Measurements from ENCODE around the gene GPX4.

GPX4 gene

GRCh38 chr19:1130771-1131717, 27.2 kb downstream of the GPX4 start:
- DNase-seq (ENCODE audit: low spot score): no peak

GRCh38 chr19:1131718-1132551, 28.1 kb downstream of the GPX4 start:
- DNase-seq (ENCODE audit: low spot score): peak; percentile 63

GRCh38 chr19:1132552-1133383, 29.0 kb downstream of the GPX4 start:
- DNase-seq (ENCODE audit: low spot score): no peak

DNA sequence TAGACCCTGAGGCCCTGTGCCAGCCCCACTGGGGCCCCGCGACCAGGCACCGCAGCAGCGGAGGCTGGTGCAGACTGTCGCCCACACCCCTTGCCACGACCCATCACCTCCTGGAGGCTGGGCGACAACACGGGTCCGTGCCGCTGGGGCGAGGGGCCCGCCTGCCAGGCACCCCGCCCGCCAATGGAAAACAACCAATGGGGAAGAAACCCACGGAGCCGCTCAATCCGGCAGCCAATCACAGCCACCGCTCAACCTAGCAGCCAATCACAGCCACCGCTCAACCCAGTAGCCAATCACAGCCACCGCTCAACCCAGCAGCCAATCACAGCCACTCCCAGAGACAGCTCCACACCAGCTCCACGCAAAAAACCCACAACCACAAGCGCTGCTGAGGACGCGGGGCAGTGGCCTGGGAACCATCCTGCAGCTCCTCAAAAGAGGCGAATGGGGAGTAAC, 29.7 kb downstream of the GPX4 start:
- no peak for DNase-seq (ENCODE audit: low spot score)

DNA sequence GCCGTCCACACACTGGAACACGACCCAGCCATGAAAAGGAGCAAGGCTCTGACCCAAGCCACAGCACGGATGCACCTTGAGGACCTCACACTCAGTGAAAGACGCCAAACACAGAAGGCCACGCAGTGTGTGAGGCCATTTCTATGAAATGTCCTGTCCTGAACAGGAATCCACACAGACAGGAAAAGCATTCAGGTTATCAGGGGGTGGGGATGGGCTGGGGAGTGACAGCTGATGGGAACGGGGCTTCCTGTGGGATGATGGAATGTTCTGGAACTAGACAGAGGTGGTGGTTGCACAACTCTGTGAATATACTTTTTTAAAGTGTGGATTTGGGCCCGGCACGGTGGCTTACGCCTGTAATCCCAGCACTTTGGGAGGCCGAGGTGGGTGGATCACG, 30.6 kb downstream of the GPX4 start:
- DNase-seq (ENCODE audit: low spot score): no peak

DNA sequence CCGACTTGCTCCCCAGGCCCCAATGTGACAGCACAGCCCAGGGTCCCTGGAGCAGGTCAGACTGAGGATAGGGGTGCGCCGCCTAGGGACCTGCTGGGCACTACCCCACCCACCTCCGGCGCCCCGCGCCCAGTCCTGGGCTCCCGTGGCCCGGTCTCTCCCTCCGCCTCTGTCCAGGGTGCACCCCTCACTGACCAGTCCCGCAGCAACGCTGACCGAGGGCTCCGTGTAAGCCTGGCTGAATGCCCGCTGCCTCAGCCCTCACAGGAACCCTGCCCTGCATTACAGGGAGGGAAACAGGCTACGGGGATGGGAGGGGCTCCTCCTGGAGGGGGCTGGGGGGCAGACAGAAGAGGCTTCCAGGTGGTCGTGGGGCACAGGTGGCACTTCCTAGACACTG, 31.7 kb downstream of the GPX4 start:
- DNase-seq (ENCODE audit: low spot score): no peak

GRCh38 chr19:1136201-1136600, 32.4 kb downstream of the GPX4 start:
- no peak for DNase-seq (ENCODE audit: low spot score)

- no peak for DNase-seq (ENCODE audit: low spot score)
Measured at GRCh38 chr19:1136621-1137317, 33.0 kb downstream of the GPX4 start.

DNA sequence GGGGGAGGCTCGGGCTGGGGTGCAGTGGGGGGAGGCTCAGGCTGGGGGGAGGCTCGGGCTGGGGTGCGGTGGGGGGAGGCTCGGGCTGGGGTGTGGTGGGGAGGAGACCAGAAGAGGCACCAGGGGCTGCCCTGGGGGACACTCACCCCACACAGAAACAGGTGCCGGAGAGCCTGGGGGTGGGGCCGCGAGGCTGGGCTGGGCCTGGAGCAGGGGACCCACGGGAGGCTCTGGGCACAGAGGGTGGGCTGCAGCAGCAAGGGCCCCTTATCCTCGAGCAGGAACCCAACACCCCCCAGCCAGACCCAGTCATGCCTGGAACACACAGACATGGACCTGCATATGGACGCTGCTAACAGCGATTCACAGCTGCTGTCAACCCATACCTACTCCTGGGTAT, 34.3 kb downstream of the GPX4 start:
- DNase-seq (ENCODE audit: low spot score): no peak

- DNase-seq (ENCODE audit: low spot score): no peak
Measured at GRCh38 chr19:1139126-1139525, 35.3 kb downstream of the GPX4 start.

DNA sequence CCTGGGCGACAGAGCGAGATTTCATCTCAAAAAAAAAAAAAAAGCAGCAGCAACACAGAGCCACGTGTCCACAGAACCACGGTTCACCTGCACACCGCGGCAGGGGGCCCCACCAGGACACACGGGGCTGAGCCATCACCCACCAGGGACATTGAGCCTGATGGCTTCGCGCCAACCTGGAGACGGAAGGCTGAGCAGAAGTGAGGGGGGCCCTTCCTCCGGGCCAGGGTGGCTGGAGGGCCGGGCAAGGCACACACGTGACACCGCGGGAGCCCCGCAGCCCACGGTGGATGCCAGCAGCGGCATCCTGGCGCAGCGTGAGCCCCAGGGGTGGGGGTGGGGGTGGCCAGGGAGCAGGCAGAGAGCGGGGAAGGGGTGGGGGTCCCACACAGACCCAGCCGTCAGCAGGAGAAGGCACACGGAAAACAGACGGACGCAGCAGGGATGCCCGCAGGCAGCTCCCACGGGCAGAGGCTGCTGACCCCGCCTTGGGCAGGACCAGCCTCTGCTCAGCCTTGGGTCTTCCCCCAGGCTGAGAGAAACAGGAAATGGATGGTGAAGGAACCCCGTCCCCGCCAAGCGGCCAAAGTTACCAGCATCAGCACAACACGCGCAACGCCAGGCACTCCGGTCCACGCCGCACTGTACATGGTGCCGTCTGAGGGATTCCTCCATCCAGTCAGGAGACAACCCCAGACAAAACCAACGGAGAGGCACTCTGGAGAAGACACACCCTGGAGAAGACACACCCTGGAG, 36.7 kb downstream of the GPX4 start:
- DNase-seq (ENCODE audit: low spot score): no peak

DNA sequence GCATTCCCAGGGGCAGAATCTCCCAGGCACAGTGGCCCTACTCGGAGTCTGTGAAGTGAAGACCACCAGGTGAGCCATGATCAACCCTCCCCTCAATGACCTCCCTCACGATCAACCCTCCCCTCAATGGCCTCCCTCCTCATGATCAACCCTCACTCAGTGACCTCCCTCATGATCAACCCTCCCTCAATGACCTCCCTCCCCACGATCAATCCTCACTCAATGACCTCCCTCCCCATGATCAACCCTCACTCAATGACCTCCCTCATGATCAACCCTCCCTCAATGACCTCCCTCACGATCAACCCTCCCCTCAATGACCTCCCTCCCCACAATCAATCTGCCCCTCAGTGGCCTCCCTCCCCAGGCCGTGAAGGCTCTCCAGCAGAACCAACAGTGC, 38.1 kb downstream of the GPX4 start:
- DNase-seq (ENCODE audit: low spot score): no peak

- no peak for DNase-seq (ENCODE audit: low spot score)
Measured at GRCh38 chr19:1143828-1144399, 40.1 kb downstream of the GPX4 start.

- DNase-seq (ENCODE audit: low spot score): no peak
Measured at GRCh38 chr19:1144741-1145140, 40.9 kb downstream of the GPX4 start.

GRCh38 chr19:1145635-1146411, 42.0 kb downstream of the GPX4 start:
- DNase-seq (ENCODE audit: low spot score): no peak

DNA sequence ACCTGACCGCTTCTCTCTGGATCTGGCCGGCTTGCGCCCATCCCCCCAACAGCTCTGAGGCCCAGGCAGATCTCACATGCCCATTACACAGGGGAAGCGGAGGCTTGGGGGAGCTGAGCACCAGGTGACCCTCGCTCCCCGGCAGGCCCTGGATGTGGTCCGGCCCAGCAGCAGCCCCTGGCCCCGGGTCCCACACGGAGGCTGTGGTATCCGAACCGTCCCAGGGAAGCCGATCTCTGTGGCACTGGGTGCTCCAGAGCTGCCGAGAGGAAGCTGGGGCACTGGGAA, 42.6 kb downstream of the GPX4 start:
- DNase-seq (ENCODE audit: low spot score): no peak

GRCh38 chr19:1146858-1147780, 43.3 kb downstream of the GPX4 start:
- DNase-seq (ENCODE audit: low spot score): no peak

- no peak for DNase-seq (ENCODE audit: low spot score)
Measured at GRCh38 chr19:1147934-1148549, 44.2 kb downstream of the GPX4 start.

Data from SW480 (cell line).